Ovary (tissue), 9 donors: ENCODE data around the gene FAM217A. TPM values are rescaled to one million over a fixed set of nuclear protein-coding genes. Genes with fewer than 3 reads are reported as not detected.

Source experiments
- DNase-seq, 5 donors: peaks; one replicate each; pipeline ENCODE4 v3.0.0-alpha.2; 2019 to 2020
- H3K27ac ChIP-seq, 2 donors: fragments of 200-600 bp; one replicate each; pipeline versions ENCODE4 v1.5.1 to v1.8.0; 2019 to 2022
- H3K27me3 ChIP-seq: fragments of 200-600 bp; one replicate; pipeline ENCODE4 v1.8.0; 2022
- H3K36me3 ChIP-seq: fragments of 200-600 bp; sonication (generic); one replicate; pipeline ENCODE4 v1.5.1; 2019
- H3K4me1 ChIP-seq: one replicate; pipeline ENCODE4 v1.8.1; 2013; ENCODE audit warnings: mild to moderate bottlenecking, moderate library complexity; ENCODE audit not compliant: insufficient read depth
- H3K4me3 ChIP-seq: fragments of 200-600 bp; sonication (generic); one replicate; pipeline ENCODE4 v1.5.1; 2017
- H3K9me3 ChIP-seq, 2 donors: fragments of 200-600 bp in 1 of 2; sonication (generic) in 1 of 2; one replicate each; pipeline versions ENCODE4 v1.5.1 to v1.8.1; 2013 to 2019; ENCODE audit warnings: mild to moderate bottlenecking in 1 of 2, moderate library complexity in 1 of 2
- EP300 ChIP-seq: sonication (generic); formaldehyde crosslinking; IDR thresholded peaks from one replicate; pipeline ENCODE4 v1.6.1; 2017; ENCODE audit warnings: antibody characterized with exemption
- POLR2A ChIP-seq: fragments of 450-650 bp; IDR thresholded peaks from one replicate; pipeline ENCODE4 v1.6.1; 2017; ENCODE audit warnings: antibody characterized with exemption, mild to moderate bottlenecking, moderate library complexity
- whole genome bisulfite sequencing, 3 donors: extraction: QIAGEN DNeasy Blood & Tissue Kit in 1 of 3; methylation state at CpG; one replicate each; pipeline versions ENCODE4 v1.1.5 to v1.1.7; 2013 to 2017; 5-methylcytosine and 5-hydroxymethylcytosine counted together
- intact Hi-C, 4 donors: fragments of 100-400 bp; cut with DNase I; formaldehyde crosslinking; loops; one replicate each; pipeline versions ENCODE4 v1.11.0 to v1.15.1; 2022 to 2023
- polyA plus RNA-seq, 2 donors: library from polyadenylated mRNA; stranded (reverse); fragments of 200-250 nt in 1 of 2; fragments of 350-450 nt in 1 of 2; fragmentation: Illumina TruSeq in 1 of 2; extraction: RNeasy Lipid Tissue Mini Kit (QIAGEN cat#74804) in 1 of 2; gene quantifications; one replicate each; pipeline ENCODE4 v1.2.3, GENCODE V29; 2013 to 2014
- total RNA-seq, 7 donors: library from RNA; depleted of rRNA in 2 of 7; stranded (reverse); fragments of >200 nt in 2 of 7; fragmentation: NEBNext Ultra II Directional in 3 of 7; extraction: Animal tissue kit (Norgen Biotek cat#: 25700) in 3 of 7; gene quantifications; one replicate each; pipeline versions ENCODE4 v1.1.0 to v1.2.4, GENCODE V29; 2016 to 2023
- TF ChIP-seq, protein P1 (sequence below), 3 donors: fragments of 450-650 bp in 2 of 3; fragments of 200-600 bp in 1 of 3; IDR thresholded peaks; one replicate each; pipeline versions ENCODE4 v1.5.1 to v1.8.0; 2016 to 2022; ENCODE audit warnings: antibody characterized with exemption in 3 of 3, mild to moderate bottlenecking in 1 of 3
- donor health status: DM: no; HTN: no; CAD: no; lungs with moderate emphysema.
- donor health status: DM: no; HTN: no; CAD: no.
- donor health status: Bipolar disorder and iron deficiency.
- donor health status: DM: yes; HTN: yes; CAD: no.
- donor health status: DM: no; HTN: no; CAD: no.
- donor health status: DM: yes; HTN: yes; CAD: no.

FAM217A gene
- total and polyA plus RNA-seq, 9 donors = not detected

DNA sequence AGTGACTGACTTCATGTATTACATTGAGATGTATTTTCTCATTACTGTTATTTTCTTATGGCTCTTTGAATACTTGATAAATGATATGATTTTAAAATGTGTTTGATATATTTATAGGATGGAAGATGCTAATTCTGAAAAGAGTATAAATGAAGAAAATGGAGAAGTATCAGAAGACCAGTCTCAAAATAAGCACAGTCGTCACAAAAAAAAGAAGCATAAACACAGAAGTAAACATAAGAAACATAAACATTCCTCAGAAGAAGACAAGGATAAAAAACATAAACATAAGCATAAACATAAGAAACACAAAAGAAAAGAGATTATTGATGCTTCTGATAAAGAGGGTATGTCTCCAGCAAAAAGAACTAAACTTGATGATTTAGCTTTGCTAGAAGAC, 47.5 kb downstream of the FAM217A start:
- DNase-seq = no peak
- 86 to 95% (median 88%) methylated on average over 1 of the region's 1 CpG for WGBS, 3 donors
- Histone ChIP-seq H3K27me3 (no peaks in the 10 kb centered on the region), H3K9me3 (no peaks in the 10 kb centered on the region), H3K27ac (no peak overlapping the region), H3K36me3 (no peaks in the 10 kb centered on the region), H3K4me3 (no peak overlapping the region), H3K4me1 (peaks cover 6% of the 10 kb centered on the region)
- intact Hi-C loops = no loop called here
- TF ChIP-seq POLR2A = no peak
- TF ChIP-seq, protein P1, sequence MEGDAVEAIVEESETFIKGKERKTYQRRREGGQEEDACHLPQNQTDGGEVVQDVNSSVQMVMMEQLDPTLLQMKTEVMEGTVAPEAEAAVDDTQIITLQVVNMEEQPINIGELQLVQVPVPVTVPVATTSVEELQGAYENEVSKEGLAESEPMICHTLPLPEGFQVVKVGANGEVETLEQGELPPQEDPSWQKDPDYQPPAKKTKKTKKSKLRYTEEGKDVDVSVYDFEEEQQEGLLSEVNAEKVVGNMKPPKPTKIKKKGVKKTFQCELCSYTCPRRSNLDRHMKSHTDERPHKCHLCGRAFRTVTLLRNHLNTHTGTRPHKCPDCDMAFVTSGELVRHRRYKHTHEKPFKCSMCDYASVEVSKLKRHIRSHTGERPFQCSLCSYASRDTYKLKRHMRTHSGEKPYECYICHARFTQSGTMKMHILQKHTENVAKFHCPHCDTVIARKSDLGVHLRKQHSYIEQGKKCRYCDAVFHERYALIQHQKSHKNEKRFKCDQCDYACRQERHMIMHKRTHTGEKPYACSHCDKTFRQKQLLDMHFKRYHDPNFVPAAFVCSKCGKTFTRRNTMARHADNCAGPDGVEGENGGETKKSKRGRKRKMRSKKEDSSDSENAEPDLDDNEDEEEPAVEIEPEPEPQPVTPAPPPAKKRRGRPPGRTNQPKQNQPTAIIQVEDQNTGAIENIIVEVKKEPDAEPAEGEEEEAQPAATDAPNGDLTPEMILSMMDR (IDR thresholded peaks at IDR 0.05) = no peak
- TF ChIP-seq EP300 = no peak

DNA sequence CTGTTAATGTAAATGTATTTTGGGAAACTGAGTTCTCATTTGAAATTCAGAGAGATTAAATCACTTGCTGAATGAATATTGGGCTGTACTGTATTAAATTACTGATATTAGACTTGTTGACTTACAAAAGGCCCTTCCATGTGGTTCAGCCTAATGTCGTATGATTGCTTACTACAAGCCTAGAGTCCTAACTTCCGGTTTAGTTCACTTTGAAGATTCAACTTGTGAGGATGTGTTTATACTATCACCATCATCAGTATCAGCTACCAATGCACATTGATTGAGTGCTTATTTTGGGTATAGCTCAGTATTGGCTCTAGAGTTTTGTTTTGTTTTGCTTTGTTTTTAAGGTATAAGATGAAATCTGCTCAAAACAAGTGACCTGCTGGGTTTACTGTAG, 48.3 kb downstream of the FAM217A start:
- peaks cover 6% of the 10 kb centered on the region for H3K4me1 ChIP-seq
- no peaks in the 10 kb centered on the region for H3K9me3 ChIP-seq
- no peaks in the 10 kb centered on the region for H3K36me3 ChIP-seq
- H3K4me3 ChIP-seq = no peak overlapping the region
- DNase-seq = no peak
- TF ChIP-seq POLR2A (no peak), EP300 (no peak)
- TF ChIP-seq, protein P1 (IDR thresholded peaks at IDR 0.05) = no peak
- no peak overlapping the region for H3K27ac ChIP-seq
- H3K27me3 ChIP-seq = no peaks in the 10 kb centered on the region
- 84 to 90% (median 84%) methylated on average over 2 of the region's 2 CpGs for WGBS, 3 donors
- intact Hi-C loops = no loop called here

DNA sequence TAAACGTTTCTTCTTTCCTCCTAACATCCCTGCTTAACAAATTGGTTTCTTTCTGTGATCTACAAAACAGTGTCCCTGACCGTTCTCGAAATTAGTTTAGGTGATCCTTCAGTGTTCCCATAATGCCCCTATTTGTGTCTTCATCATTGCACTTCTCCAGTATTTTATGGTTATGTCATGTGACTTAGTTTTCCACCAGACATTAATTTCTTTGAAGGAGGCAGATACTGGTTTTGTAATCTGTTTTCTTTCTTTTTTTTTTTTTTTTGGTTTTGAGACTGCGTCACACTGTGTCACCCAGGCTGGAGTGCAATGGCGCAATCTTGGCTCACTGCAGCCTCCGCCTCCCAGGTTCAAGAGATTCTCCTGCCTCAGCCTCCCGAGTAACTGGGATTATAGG, 49.2 kb downstream of the FAM217A start:
- H3K36me3 ChIP-seq = no peaks in the 10 kb centered on the region
- H3K27me3 ChIP-seq = no peaks in the 10 kb centered on the region
- H3K9me3 ChIP-seq = no peaks in the 10 kb centered on the region
- DNase-seq = no peak
- WGBS, 3 donors = 89 to 92% (median 90%) methylated on average over 7 of the region's 7 CpGs
- intact Hi-C loops = loop anchor here in 2 of 4 donors (10.0 kb wide), 1 partner anchor 105 kb away; the partner anchor contains the start of gene ECI2 (in 2 of the 2)
- H3K4me1 ChIP-seq = peaks cover 6% of the 10 kb centered on the region
- no peak overlapping the region for H3K4me3 ChIP-seq
- H3K27ac ChIP-seq = no peak overlapping the region
- TF ChIP-seq POLR2A (no peak), EP300 (no peak)
- TF ChIP-seq, protein P1 (IDR thresholded peaks at IDR 0.05) = no peak

DNA sequence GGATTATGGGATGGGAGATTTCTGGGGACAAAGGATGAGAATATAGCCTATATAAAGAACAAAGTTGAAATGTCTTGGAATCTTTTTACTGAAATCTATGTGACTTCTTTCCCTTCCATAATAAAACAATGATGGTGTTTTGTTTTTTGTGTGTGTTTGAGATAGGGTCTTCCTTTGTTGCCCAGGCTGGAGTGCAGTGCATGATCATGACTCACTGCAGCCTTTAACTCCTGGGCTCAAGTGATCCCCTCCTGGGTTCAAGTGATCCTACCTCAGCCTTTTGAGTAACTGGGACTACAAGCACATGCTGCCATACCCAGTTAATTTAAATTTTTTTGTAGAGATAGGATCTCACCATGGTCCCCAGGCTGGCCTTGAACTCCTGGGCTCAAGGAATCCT, 50.9 kb downstream of the FAM217A start:
- H3K27ac ChIP-seq = no peak overlapping the region
- no peak for DNase-seq
- intact Hi-C loops = loop anchor here in 2 of 4 donors (10.0 kb wide), 1 partner anchor 107 kb away; the partner anchor contains the start of gene ECI2 (in 2 of the 2)
- H3K36me3 ChIP-seq = no peaks in the 10 kb centered on the region
- H3K27me3 ChIP-seq = no peaks in the 10 kb centered on the region
- H3K4me1 ChIP-seq = peaks cover 9% of the 10 kb centered on the region
- TF ChIP-seq EP300 (no peak), POLR2A (no peak)
- TF ChIP-seq, protein P1 (IDR thresholded peaks at IDR 0.05) = no peak
- H3K9me3 ChIP-seq = no peaks in the 10 kb centered on the region
- H3K4me3 ChIP-seq = no peak overlapping the region
